Muscle layer of colon (tissue), 2 donors: ENCODE data around the gene PAX6.

Source experiments
- H3K27ac ChIP-seq: one replicate; pipeline ENCODE4 v1.7.0; 2013; ENCODE audit warnings: low read depth, mild to moderate bottlenecking, low read length, moderate library complexity
- H3K27me3 ChIP-seq, 2 donors: one replicate each; pipeline ENCODE4 v1.7.0; 2013; ENCODE audit warnings: low read length in 2 of 2, mild to moderate bottlenecking in 2 of 2; ENCODE audit not compliant: insufficient read depth in 2 of 2, control insufficient read depth in 1 of 2
- H3K36me3 ChIP-seq: one replicate; pipeline ENCODE4 v1.7.0; 2013; ENCODE audit warnings: mild to moderate bottlenecking, low read length; ENCODE audit not compliant: insufficient read depth
- H3K4me1 ChIP-seq: one replicate; pipeline ENCODE4 v1.7.0; 2013; ENCODE audit warnings: mild to moderate bottlenecking, low read length; ENCODE audit not compliant: insufficient read depth
- H3K4me3 ChIP-seq, 2 donors: one replicate each; pipeline ENCODE4 v1.7.0; 2013; ENCODE audit warnings: low read length in 2 of 2, low read depth in 1 of 2, mild to moderate bottlenecking in 1 of 2, moderate library complexity in 1 of 2
- H3K9ac ChIP-seq: one replicate; pipeline ENCODE4 v1.7.0; 2013; ENCODE audit warnings: low read length
- H3K9me3 ChIP-seq: one replicate; pipeline ENCODE4 v1.7.0; 2013; ENCODE audit warnings: mild to moderate bottlenecking, low read length
- donor health status: abdominal sarcoma.
- donor health status: Adenocarcinoma of cecum.

PAX6 gene

DNA sequence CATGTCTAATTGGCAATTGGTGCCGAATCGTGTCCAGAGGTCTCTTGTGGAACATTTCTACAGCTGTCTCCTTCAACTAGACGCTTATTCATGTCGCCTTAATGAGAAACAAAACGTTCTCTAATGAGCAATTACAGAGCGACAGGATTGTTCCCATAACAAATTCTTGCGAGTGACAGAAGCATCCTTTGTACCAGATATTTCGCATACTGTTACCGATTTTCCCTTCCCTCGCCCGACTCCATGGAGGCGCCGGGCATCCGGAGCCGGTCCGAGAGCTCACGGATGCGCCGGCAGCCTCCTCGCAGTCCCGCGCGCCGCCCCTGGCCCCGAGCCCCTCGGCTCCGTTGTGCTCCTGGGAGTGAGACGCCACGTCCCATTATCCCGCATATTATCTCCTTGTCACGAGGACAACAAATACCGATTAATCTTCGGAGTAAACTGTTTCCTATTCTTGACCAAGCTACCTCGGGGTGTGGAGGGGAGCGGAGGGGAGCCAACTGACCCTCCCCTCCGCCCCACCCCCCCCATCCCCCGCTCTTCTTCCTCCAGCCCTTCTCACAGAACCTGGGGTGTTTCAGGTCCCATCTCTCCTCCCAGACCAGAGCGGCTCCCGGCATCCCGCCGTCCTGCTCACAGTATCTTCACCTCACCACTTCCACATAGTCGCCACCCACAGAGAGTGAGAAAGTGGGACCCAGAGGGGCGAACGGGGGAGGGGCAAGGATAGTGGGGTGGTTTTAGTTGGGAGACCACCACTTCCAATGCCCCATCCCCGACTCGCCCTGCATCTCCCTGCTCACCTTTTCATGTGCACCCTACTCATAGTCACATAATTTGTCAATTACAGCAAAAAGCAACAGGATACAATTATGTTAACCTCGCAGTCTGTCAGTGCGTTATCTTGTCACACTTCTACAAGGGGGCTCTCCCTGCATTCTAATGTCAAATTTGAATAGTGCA, 11.4 kb downstream of the PAX6 start:
- peak overlapping the region in 1 of 2 donors; percentile 14 for H3K4me3 ChIP-seq
- no peak overlapping the region for H3K9ac ChIP-seq
- H3K9me3 ChIP-seq: no peaks in the 10 kb centered on the region
- H3K36me3 ChIP-seq: no peaks in the 10 kb centered on the region
- peaks cover 79 to 96% of the 10 kb centered on the region in 2 donors for H3K27me3 ChIP-seq
- no peak overlapping the region for H3K27ac ChIP-seq
- peaks cover 27% of the 10 kb centered on the region for H3K4me1 ChIP-seq

- H3K27ac ChIP-seq: no peak overlapping the region
- H3K36me3 ChIP-seq: no peaks in the 10 kb centered on the region
- H3K9me3 ChIP-seq: no peaks in the 10 kb centered on the region
- peaks cover 69 to 87% of the 10 kb centered on the region in 2 donors for H3K27me3 ChIP-seq
- H3K4me3 ChIP-seq: peak overlapping the region in 1 of 2 donors; percentile 14
- H3K9ac ChIP-seq: no peak overlapping the region
- H3K4me1 ChIP-seq: peaks cover 23% of the 10 kb centered on the region
These were observed 12.3 kb downstream of the PAX6 start for GRCh38 chr11:31798554-31799434.

DNA sequence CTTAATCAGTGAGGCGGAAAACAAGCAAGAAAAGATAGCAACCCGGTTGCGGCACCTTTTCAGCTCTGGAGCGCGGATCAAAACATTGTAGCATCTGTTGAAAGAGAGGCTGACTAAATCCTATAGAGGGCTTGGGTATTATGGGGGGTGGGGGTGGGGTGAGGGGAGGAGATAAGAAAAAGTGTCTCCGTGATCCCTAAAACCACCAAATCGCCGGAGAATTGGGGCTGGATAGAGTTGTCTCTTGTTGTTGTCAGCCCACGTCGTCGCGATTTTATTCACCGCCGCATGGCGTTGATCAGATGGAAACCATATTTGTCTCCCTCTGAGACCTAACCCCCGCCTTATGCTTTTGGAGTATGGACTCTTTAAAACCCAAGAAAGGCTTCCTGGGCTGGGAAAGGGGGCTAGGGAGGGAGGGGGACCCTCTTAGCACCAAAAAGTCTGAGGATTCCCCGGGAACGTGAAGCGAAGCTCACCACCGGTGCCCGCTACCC, 13.0 kb downstream of the PAX6 start:
- Histone ChIP-seq H3K4me1 (peaks cover 23% of the 10 kb centered on the region), H3K9me3 (no peaks in the 10 kb centered on the region), H3K9ac (no peak overlapping the region), H3K4me3 (peak overlapping the region in 1 of 2 donors; percentile 14), H3K36me3 (no peaks in the 10 kb centered on the region), H3K27ac (no peak overlapping the region), H3K27me3 (peaks cover 63 to 80% of the 10 kb centered on the region in 2 donors)

DNA sequence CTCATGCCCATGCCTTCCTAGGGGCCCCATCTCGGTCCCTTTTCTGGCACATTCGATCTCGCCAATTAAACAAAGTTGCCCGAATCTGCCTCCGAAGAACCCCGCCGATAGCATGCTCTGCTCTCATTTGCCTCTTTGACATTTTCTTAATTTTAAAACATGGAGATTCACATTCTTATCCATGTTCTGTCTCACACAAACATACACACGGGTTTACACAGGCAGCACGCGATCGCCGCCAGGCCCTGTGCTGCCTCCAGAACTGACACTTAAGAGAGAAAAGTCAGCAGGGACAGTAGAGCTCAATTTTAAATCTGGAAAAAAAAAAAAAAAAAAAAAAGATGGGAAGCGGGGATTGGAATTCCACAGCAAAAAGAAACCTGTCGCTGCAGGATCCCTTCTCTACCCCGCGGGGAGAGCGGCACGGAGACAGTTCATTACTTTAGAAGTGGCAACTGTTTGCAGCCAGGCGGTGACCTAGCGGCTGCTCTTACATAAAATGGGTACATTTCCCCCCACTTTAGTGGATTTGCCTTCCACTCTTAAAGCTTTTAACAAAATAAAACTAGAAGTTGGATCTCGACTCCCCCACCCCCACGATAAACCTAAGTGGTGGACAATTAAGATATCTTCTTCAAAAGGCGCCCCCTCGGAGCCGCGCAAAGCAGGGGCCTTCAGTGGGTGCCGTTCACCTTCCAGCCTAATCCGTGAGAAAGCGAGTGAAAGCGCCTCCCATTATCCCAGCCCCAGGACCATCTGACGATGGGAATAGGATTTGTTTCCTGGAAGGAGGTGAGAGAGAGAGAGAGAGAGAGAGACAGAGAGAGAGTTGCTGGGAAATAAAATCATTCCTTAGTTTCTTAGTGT, 13.7 kb downstream of the PAX6 start:
- Histone ChIP-seq H3K27me3 (peaks cover 56 to 73% of the 10 kb centered on the region in 2 donors), H3K27ac (no peak overlapping the region), H3K9ac (no peak overlapping the region), H3K4me1 (peaks cover 20% of the 10 kb centered on the region), H3K4me3 (no peak overlapping the region), H3K9me3 (no peaks in the 10 kb centered on the region), H3K36me3 (no peaks in the 10 kb centered on the region)

- H3K27me3 ChIP-seq: peaks cover 50 to 65% of the 10 kb centered on the region in 2 donors
- no peak overlapping the region for H3K4me3 ChIP-seq
- H3K9ac ChIP-seq: no peak overlapping the region
- H3K4me1 ChIP-seq: peaks cover 20% of the 10 kb centered on the region
- no peak overlapping the region for H3K27ac ChIP-seq
- H3K9me3 ChIP-seq: no peaks in the 10 kb centered on the region
- no peaks in the 10 kb centered on the region for H3K36me3 ChIP-seq
These were observed 14.5 kb downstream of the PAX6 start for GRCh38 chr11:31796499-31797189.

- Histone ChIP-seq H3K27me3 (peaks cover 43 to 58% of the 10 kb centered on the region in 2 donors), H3K9me3 (no peaks in the 10 kb centered on the region), H3K9ac (no peak overlapping the region), H3K27ac (no peak overlapping the region), H3K36me3 (no peaks in the 10 kb centered on the region), H3K4me1 (peaks cover 23% of the 10 kb centered on the region), H3K4me3 (no peak overlapping the region)
These were observed 15.2 kb downstream of the PAX6 start for GRCh38 chr11:31795706-31796498.

- Histone ChIP-seq H3K27ac (no peak overlapping the region), H3K36me3 (no peaks in the 10 kb centered on the region), H3K9me3 (no peaks in the 10 kb centered on the region), H3K4me1 (peaks cover 23% of the 10 kb centered on the region), H3K4me3 (no peak overlapping the region), H3K27me3 (peaks cover 29 to 44% of the 10 kb centered on the region in 2 donors), H3K9ac (no peak overlapping the region)
These were observed 16.6 kb downstream of the PAX6 start for GRCh38 chr11:31794548-31794947.

DNA sequence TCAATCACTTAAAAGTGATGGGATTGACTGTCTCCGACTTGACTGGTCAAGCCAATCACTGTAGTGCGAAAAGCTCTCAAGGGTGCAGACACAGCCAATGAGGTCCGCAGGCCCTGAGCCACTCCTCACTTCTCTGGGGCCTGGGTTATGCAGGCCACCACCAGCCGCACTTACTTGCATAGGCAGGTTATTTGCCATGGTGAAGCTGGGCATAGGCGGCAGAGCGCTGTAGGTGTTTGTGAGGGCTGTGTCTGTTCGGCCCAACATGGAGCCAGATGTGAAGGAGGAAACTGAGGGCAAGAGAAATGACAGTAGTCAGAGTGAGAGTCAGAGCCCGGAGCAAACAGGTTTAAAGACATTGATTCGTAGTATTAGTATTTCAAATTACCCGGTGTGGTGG, 17.9 kb downstream of the PAX6 start:
- Histone ChIP-seq H3K27me3 (peaks cover 16 to 32% of the 10 kb centered on the region in 2 donors), H3K4me1 (peaks cover 10% of the 10 kb centered on the region), H3K9me3 (no peaks in the 10 kb centered on the region), H3K27ac (no peak overlapping the region), H3K9ac (no peak overlapping the region), H3K36me3 (no peaks in the 10 kb centered on the region), H3K4me3 (no peak overlapping the region)

DNA sequence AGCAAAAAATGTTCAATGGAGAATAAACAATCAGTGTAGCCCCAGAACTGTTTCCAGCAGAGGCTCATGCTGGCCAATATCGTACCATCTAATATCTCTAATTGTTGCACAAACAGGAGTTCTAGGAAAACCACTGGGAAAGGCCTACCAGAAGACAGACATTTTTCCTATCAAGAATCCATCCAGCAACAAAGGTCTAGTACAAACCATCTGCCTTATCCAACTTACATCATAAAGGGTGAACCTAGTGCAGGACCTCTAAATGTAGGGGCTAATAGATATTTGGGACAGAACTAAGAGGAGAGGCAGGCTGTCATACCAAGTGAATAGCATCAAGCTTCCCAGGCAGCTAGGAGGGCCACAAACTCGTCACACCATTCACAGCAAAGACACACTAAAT, 18.7 kb downstream of the PAX6 start:
- H3K27ac ChIP-seq: no peak overlapping the region
- peaks cover 8 to 24% of the 10 kb centered on the region in 2 donors for H3K27me3 ChIP-seq
- no peak overlapping the region for H3K9ac ChIP-seq

GRCh38 chr11:31792036-31792435, 19.1 kb downstream of the PAX6 start:
- H3K4me3 ChIP-seq: no peak overlapping the region
- H3K9me3 ChIP-seq: no peaks in the 10 kb centered on the region
- H3K4me1 ChIP-seq: peaks cover 3% of the 10 kb centered on the region
- H3K27me3 ChIP-seq: peaks cover 4 to 19% of the 10 kb centered on the region in 2 donors
- H3K9ac ChIP-seq: no peak overlapping the region
- no peak overlapping the region for H3K27ac ChIP-seq
- H3K36me3 ChIP-seq: no peaks in the 10 kb centered on the region

More for the DNA sequence above, 18.7 kb downstream of the PAX6 start:
- no peaks in the 10 kb centered on the region for H3K9me3 ChIP-seq
- peaks cover 5% of the 10 kb centered on the region for H3K4me1 ChIP-seq
- no peak overlapping the region for H3K4me3 ChIP-seq
- H3K36me3 ChIP-seq: no peaks in the 10 kb centered on the region
